ENCODE data around the gene JARID2.

GRCh38 chr6:15260099-15260821 is 14.4 kb downstream of the JARID2 start:
- TF ChIP-seq ESRRA (CRISPR knock-in tag; IDR thresholded peaks at IDR 0.05; ENCODE audit: borderline replicate concordance) (no peak), GABPB1 (CRISPR knock-in tag; IDR thresholded peaks at IDR 0.05) (no peak), CREB1 (CRISPR knock-in tag; IDR thresholded peaks at IDR 0.05) (no peak), IRF1 (CRISPR knock-in tag; IDR thresholded peaks at IDR 0.05) (no peak), ZNF263 (CRISPR knock-in tag; IDR thresholded peaks at IDR 0.05; ENCODE audit: low read depth) (no peak), NR2C2 (CRISPR knock-in tag; IDR thresholded peaks at IDR 0.05) (no peak), CTCF (IDR thresholded peaks at IDR 0.05) (no peak), PRDM15 (CRISPR knock-in tag; IDR thresholded peaks at IDR 0.05) (no peak)

All from WTC11 (cell line).